ENCODE data around the gene KANK3.

DNA sequence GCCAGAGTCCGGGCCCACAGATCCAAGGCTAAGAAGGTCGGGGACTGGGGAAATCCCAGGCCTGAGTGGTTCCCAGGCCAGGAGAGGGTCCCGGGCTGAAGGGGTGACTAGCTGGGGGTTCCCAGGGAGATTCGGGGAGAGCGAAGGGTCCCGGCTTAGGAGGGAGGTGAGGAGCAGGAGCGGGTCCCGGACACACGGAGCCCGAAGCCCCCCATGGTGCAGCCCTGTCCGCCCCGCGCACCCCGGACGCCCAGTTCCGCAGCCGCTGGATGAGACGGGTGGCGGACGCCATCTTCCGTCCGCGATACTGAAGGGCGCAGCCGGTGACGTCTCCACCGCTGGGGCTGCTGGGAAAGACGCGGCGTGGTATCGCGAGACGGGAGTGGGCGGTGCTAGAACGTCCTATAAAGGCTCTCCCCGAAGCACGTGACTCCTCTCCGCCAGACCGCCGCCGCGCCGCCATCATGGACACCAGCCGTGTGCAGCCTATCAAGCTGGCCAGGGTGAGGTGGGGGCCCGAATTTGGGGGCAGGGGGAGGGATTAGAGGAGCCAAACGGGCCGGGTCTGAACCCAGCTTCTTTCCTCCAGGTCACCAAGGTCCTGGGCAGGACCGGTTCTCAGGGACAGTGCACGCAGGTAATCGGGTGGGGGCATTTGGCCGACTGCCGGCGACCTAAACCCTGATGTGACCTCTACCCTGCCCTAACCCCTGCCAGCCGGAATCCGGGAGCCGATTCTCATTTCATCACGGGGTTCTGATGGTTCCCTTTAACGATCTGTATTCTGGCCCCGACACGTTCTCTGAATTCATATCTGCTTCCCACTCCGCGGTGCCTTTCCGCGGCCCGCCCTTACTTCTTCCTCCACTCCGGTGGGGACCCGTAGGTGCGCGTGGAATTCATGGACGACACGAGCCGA is 21.7 kb downstream of the KANK3 start, which contains the start of the genes NDUFA7 and RPS28:
- TF ChIP-seq, protein P1, sequence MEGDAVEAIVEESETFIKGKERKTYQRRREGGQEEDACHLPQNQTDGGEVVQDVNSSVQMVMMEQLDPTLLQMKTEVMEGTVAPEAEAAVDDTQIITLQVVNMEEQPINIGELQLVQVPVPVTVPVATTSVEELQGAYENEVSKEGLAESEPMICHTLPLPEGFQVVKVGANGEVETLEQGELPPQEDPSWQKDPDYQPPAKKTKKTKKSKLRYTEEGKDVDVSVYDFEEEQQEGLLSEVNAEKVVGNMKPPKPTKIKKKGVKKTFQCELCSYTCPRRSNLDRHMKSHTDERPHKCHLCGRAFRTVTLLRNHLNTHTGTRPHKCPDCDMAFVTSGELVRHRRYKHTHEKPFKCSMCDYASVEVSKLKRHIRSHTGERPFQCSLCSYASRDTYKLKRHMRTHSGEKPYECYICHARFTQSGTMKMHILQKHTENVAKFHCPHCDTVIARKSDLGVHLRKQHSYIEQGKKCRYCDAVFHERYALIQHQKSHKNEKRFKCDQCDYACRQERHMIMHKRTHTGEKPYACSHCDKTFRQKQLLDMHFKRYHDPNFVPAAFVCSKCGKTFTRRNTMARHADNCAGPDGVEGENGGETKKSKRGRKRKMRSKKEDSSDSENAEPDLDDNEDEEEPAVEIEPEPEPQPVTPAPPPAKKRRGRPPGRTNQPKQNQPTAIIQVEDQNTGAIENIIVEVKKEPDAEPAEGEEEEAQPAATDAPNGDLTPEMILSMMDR (IDR thresholded peaks at IDR 0.05) = no peak; the same call in 1 of the 2 replicates
- peak; percentile 97 for TF ChIP-seq POLR2AphosphoS5 (IDR thresholded peaks at IDR 0.05; ENCODE audit: low read depth, low read length)
- TF ChIP-seq TCF7L2 (IDR thresholded peaks at IDR 0.05; ENCODE audit: low read depth, low read length) = no peak
